Adrenal gland (tissue), 12 donors: ENCODE measurements around the gene SEMA5A. TPM values are rescaled to one million over a fixed set of nuclear protein-coding genes. Genes with fewer than 3 reads are reported as not detected.

Experiments used
- DNase-seq, 7 donors: peaks; one replicate each; pipeline ENCODE4 v3.0.0-alpha.2; 2019 to 2020
- H3K27ac ChIP-seq, 5 donors: fragments of 200-600 bp; sonication (generic) in 4 of 5; 1 replicate in 3 of 5; 2 replicates in 2 of 5; pipeline versions ENCODE4 v1.5.1 to v1.8.0; 2016 to 2020; ENCODE audit warnings: mild to moderate bottlenecking in 1 of 5
- H3K27me3 ChIP-seq: fragments of 200-600 bp; 2 replicates; pipeline ENCODE4 v1.8.0; 2021
- H3K36me3 ChIP-seq, 2 donors: fragments of 200-600 bp; replicated peaks in 1 of 2; 1 replicate in 1 of 2; 2 replicates in 1 of 2; pipeline versions ENCODE4 v1.5.1 to v1.8.0; 2018 to 2022
- H3K4me1 ChIP-seq, 2 donors: fragments of 200-600 bp; replicated peaks in 1 of 2; 1 replicate in 1 of 2; 2 replicates in 1 of 2; pipeline versions ENCODE4 v1.5.1 to v1.8.0; 2018 to 2021
- H3K4me3 ChIP-seq, 4 donors: fragments of 200-600 bp; sonication (generic) in 3 of 4; one replicate each; pipeline ENCODE4 v1.5.1; 2016 to 2018
- H3K9me3 ChIP-seq, 3 donors: fragments of 200-600 bp; sonication (generic) in 1 of 3; replicated peaks in 1 of 3; 1 replicate in 2 of 3; 2 replicates in 1 of 3; pipeline versions ENCODE4 v1.5.1 to v1.8.0; 2016 to 2021
- POLR2A ChIP-seq, 2 donors: fragments of 450-650 bp; IDR thresholded peaks; one replicate each; pipeline ENCODE4 v1.6.1; 2017; ENCODE audit warnings: antibody characterized with exemption in 2 of 2, mild to moderate bottlenecking in 2 of 2, moderate library complexity in 1 of 2
- WGBS, 4 donors: extraction: QIAGEN DNeasy Blood & Tissue Kit in 2 of 4; methylation state at CpG; one replicate each; pipeline versions ENCODE4 v1.1.5 to v1.1.7; 2013 to 2017; 5-methylcytosine and 5-hydroxymethylcytosine counted together
- intact Hi-C, 2 donors: fragments of 100-400 bp; cut with DNase I; formaldehyde crosslinking; loops; one replicate each; pipeline versions ENCODE4 v1.14.1 to v1.15.0; 2022 to 2023
- polyA plus RNA-seq, 3 donors: library from polyadenylated mRNA; stranded (reverse); fragments of 200-250 nt in 2 of 3; fragments of 350-450 nt in 1 of 3; fragmentation: Illumina TruSeq in 1 of 3; extraction: RNeasy Lipid Tissue Mini Kit (QIAGEN cat#74804) in 1 of 3; gene quantifications; one replicate each; pipeline ENCODE4 v1.2.3, GENCODE V29; 2013 to 2014
- total RNA-seq, 9 donors: library from RNA; depleted of rRNA in 4 of 9; stranded (reverse); fragments of >200 nt in 4 of 9; fragments of 120-200 nt in 1 of 9; fragmentation: NEBNext Ultra II Directional in 1 of 9; extraction: Animal tissue kit (Norgen Biotek cat#: 25700) in 1 of 9; gene quantifications; one replicate each; pipeline versions ENCODE4 v1.1.0 to v1.2.4, GENCODE V29; 2013 to 2023
- TF ChIP-seq, protein P1 (sequence below), 6 experiments: fragments of 450-650 bp in 4 of 6; fragments of 200-600 bp in 2 of 6; sonication (generic) in 1 of 6; IDR thresholded peaks; 1 replicate in 5 of 6; 2 replicates in 1 of 6; pipeline versions ENCODE4 v1.5.1 to v1.8.0; 2016 to 2021; ENCODE audit warnings: antibody characterized with exemption in 6 of 6, mild to moderate bottlenecking in 2 of 6, moderate library complexity in 1 of 6
- donor health status: healthy with polysubstance abuse.
- donor health status: Bipolar disorder and iron deficiency.
- donor health status: DM: yes; HTN: yes; CAD: no.
- donor health status: DM: no; HTN: no; CAD: no.
- donor health status: DM: no; HTN: no; CAD: no.
- donor health status: DM: yes; HTN: yes; CAD: no.

The SEMA5A gene
- total and polyA plus RNA-seq, 12 donors, result 0.40 to 6.0 (median 2.6) TPM

DNA sequence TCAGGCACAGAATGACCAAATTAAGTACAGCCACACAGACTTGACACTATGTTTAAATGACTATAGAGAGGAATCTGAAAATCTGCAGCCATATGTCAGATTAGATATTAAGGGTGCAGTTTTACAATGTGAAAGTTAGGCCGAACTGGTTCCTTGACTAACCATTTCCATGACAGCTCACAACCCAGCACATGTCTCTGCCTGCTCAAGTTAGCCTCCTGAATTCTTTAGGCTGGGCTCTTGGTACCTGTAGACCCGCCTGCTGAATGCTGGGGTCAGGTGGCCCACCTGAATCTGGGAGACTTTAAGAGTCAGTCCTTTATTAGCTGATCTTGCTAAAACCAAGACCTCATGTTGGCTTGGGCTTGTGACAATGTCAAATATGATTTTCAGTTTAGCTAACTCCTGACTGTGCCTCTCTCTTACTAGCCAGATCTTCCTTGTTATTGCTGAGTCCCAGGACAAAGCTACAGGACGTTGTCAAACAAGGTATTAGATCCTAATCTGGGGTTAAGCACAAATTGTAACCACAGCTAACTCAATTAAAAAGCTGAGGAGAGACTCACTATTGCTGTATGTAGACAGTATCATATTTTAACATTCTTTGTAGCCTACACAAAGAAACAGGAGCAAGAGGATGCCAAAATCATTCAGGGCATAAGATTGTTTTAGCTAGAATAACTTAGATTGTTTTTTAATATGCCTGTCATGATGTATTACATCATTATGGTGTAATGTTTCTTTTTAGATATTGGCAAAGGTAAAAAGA, 490.9 kb downstream of the SEMA5A start:
- Histone ChIP-seq H3K27ac (no peak overlapping the region), H3K9me3 (no peaks in the 10 kb centered on the region), H3K27me3 (no peaks in the 10 kb centered on the region), H3K4me1 (no peaks in the 10 kb centered on the region), H3K36me3 (no peaks in the 10 kb centered on the region), H3K4me3 (no peak overlapping the region)
- intact Hi-C loops, result no loop called here
- 67 to 85% (median 77%) methylated on average over 3 of the region's 3 CpGs for WGBS, 4 donors
- TF ChIP-seq, protein P1, sequence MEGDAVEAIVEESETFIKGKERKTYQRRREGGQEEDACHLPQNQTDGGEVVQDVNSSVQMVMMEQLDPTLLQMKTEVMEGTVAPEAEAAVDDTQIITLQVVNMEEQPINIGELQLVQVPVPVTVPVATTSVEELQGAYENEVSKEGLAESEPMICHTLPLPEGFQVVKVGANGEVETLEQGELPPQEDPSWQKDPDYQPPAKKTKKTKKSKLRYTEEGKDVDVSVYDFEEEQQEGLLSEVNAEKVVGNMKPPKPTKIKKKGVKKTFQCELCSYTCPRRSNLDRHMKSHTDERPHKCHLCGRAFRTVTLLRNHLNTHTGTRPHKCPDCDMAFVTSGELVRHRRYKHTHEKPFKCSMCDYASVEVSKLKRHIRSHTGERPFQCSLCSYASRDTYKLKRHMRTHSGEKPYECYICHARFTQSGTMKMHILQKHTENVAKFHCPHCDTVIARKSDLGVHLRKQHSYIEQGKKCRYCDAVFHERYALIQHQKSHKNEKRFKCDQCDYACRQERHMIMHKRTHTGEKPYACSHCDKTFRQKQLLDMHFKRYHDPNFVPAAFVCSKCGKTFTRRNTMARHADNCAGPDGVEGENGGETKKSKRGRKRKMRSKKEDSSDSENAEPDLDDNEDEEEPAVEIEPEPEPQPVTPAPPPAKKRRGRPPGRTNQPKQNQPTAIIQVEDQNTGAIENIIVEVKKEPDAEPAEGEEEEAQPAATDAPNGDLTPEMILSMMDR (IDR thresholded peaks at IDR 0.05), result no peak
- TF ChIP-seq POLR2A (IDR thresholded peaks at IDR 0.05), result no peak
- no peak for DNase-seq

DNA sequence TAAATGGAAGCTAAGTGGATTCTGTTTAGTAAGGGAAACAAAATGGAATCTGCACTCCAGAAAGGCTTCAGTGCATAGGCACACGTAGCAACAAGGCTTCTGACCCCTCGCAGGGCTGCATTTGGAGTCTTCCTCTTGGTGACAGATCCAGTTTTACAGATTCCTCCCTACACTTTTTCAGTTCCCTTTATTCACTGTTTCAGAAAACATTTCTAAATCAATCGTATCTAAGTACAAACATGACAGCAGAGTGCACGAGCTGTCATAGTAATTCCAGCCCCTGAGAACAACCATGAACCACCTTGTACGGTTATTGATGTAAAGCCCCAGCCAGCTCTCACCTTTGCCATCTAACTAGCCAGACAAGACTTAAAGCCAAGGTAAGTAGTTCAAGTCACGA, 491.6 kb downstream of the SEMA5A start:
- DNase-seq, result no peak
- Histone ChIP-seq H3K9me3 (no peaks in the 10 kb centered on the region), H3K36me3 (no peaks in the 10 kb centered on the region), H3K27ac (no peak overlapping the region), H3K4me3 (no peak overlapping the region), H3K4me1 (no peaks in the 10 kb centered on the region), H3K27me3 (no peaks in the 10 kb centered on the region)
- intact Hi-C loops, result no loop called here
- 72 to 78% (median 73%) methylated on average over 6 of the region's 6 CpGs for WGBS, 4 donors
- no peak for TF ChIP-seq POLR2A (IDR thresholded peaks at IDR 0.05)
- TF ChIP-seq, protein P1 (IDR thresholded peaks at IDR 0.05), result no peak

DNA sequence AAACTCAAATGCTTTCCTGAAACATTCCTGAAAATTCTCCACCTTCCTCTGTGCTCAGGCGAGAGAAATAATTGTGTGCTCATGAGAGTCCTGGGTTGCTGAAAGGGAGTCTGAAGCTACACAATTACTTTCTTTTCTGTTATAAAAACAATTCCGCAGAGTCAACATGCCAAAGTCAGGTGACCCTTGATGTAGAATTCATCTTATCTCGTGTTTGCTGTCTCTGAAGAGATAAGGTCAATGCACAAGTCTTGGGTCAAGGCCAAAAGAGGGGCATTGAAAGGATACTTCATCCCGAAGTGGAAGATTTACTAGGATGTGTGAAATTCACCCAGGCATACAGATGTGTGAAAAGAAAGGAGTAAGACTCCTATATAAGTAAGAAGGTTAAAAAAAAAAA, 493.5 kb downstream of the SEMA5A start:
- no peak for DNase-seq
- no peak overlapping the region for H3K27ac ChIP-seq
- TF ChIP-seq POLR2A (IDR thresholded peaks at IDR 0.05), result no peak
- TF ChIP-seq, protein P1 (IDR thresholded peaks at IDR 0.05), result no peak
- H3K4me1 ChIP-seq, result no peaks in the 10 kb centered on the region
- H3K27me3 ChIP-seq, result no peaks in the 10 kb centered on the region
- WGBS, 4 donors, result 46 to 56% (median 47%) methylated on average over 4 of the region's 4 CpGs
- H3K4me3 ChIP-seq, result no peak overlapping the region
- H3K9me3 ChIP-seq, result no peaks in the 10 kb centered on the region
- intact Hi-C loops, result no loop called here
- no peaks in the 10 kb centered on the region for H3K36me3 ChIP-seq

DNA sequence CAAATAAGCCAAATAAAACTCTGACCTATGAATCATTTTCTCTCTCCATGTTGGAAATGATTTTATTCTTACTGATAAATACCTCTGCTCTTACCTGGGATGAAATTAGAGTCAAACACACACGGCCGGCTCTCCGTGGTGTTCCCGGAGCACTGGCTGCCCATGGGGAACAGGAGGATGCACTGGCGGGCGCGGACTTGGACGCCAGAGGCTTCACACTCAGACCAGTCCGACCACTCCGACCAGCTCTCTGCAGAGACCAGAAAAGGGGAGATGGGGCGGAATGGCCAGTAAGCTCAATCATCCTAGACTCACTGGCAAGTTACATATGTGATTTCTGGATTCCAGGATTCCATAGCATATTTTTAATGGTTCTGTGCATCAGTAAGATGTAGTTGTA, 494.1 kb downstream of the SEMA5A start:
- Histone ChIP-seq H3K4me3 (no peak overlapping the region), H3K36me3 (no peaks in the 10 kb centered on the region), H3K4me1 (no peaks in the 10 kb centered on the region), H3K27ac (no peak overlapping the region), H3K9me3 (no peaks in the 10 kb centered on the region), H3K27me3 (no peaks in the 10 kb centered on the region)
- no peak for TF ChIP-seq POLR2A (IDR thresholded peaks at IDR 0.05)
- TF ChIP-seq, protein P1 (IDR thresholded peaks at IDR 0.05), result no peak
- DNase-seq, result no peak
- WGBS, 4 donors, result 93 to 94% (median 94%) methylated on average over 10 to 11 of the region's 11 CpGs
- intact Hi-C loops, result no loop called here
